ENCODE data around the gene RNF145. TPM values are rescaled to one million over a fixed set of nuclear protein-coding genes. Genes with fewer than 3 reads are reported as not detected.

The RNF145 gene
- total RNA-seq, 2 experiments from 2014 or later: 133 to 145 TPM

DNA sequence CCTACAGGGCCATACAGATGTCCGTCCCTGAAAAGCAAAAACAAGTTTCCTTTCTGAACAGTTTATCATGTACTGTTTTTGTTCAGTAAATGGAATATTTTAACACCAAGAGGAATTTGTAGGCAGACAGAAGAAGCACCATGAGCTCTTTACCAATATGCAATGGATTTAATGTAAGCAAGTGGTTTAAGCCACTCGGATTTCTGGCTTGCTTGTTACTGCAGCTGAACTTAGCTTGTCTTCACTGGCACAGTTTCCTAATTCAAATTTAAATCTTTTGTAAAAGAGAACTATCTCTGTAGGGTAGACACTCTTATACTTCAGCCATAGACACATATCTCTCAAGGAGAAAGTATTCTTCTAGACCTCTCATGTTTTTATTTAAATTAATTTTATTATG lies 96.9 kb downstream of the RNF145 start:
- H3K27me3 Mint-ChIP-seq: peaks cover 34% of the 10 kb centered on the region
- H3K4me1 Mint-ChIP-seq: no peaks in the 10 kb centered on the region
- no peak for DNase-seq
- ChIA-PET POLR2A (no interaction called here), CTCF (interaction anchor here (1.2 kb wide), 1 partner anchor 419 kb away, joined by 3 read pairs; no protein-coding TSS in a partner anchor)
- no peaks in the 10 kb centered on the region for H3K36me3 Mint-ChIP-seq (ENCODE audit: low read depth)
- no peak overlapping the region for H3K4me3 Mint-ChIP-seq
- H3K9me3 Mint-ChIP-seq: no peaks in the 10 kb centered on the region
- no peak overlapping the region for H3K27ac Mint-ChIP-seq

Other genes with a start within 250 kb of the RNF145 start
- gene EBF1, start 109.6 kb downstream of the RNF145 start, total RNA-seq: under 1 TPM; 0.21 to 0.64 TPM
- 10 to 100 TPM; 29.2 to 32.2 TPM for gene UBLCP1, start 53.7 kb upstream of the RNF145 start, total RNA-seq
- not detected for gene IL12B, start 120.9 kb upstream of the RNF145 start, total RNA-seq

All from activated CD4-positive, alpha-beta T cell treated with anti-CD3 and anti-CD28 coated beads, Interleukin-2, amount 10 ng/mL, durations not matched to agents 7 days and 5 days (primary cell).